Ascending aorta (tissue), 2 donors: ENCODE results near the gene RBM4B. TPM values are rescaled to one million over a fixed set of nuclear protein-coding genes. Genes with fewer than 3 reads are reported as not detected.

Experiments
- DNase-seq, 2 donors: peaks; one replicate each; pipeline ENCODE4 v3.0.0-alpha.2; 2019; ENCODE audit warnings: low spot score in 2 of 2
- H3K27ac ChIP-seq, 2 donors: fragments of 200-600 bp; sonication (generic); one replicate each; pipeline ENCODE4 v1.5.1; 2016 to 2017; ENCODE audit warnings: mild to moderate bottlenecking in 1 of 2
- H3K27me3 ChIP-seq: fragments of 200-600 bp; sonication (generic); one replicate; pipeline ENCODE4 v1.5.1; 2017
- H3K36me3 ChIP-seq, 2 donors: fragments of 200-600 bp; sonication (generic); one replicate each; pipeline ENCODE4 v1.5.1; 2016
- H3K4me1 ChIP-seq, 2 donors: fragments of 200-600 bp; sonication (generic); one replicate each; pipeline ENCODE4 v1.5.1; 2016 to 2017; ENCODE audit warnings: mild to moderate bottlenecking in 1 of 2
- H3K4me3 ChIP-seq, 2 donors: fragments of 200-600 bp; sonication (generic); one replicate each; pipeline ENCODE4 v1.5.1; 2016 to 2017; ENCODE audit warnings: mild to moderate bottlenecking in 1 of 2
- H3K9me3 ChIP-seq, 2 donors: fragments of 200-600 bp; sonication (generic); one replicate each; pipeline ENCODE4 v1.5.1; 2016
- CTCF ChIP-seq, 3 experiments: fragments of 200-600 bp in 2 of 3; fragments of 450-650 bp in 1 of 3; sonication (generic) in 2 of 3; IDR thresholded peaks; one replicate each; pipeline ENCODE4 v1.5.1; 2016 to 2019; ENCODE audit warnings: antibody characterized with exemption in 3 of 3, mild to moderate bottlenecking in 1 of 3, moderate library complexity in 1 of 3
- intact Hi-C: fragments of 100-400 bp; cut with DNase I; formaldehyde crosslinking; loops from one replicate; pipeline ENCODE4 v1.15.1; 2023
- total RNA-seq: library from RNA; depleted of rRNA; stranded (reverse); fragments of >200 nt; gene quantifications from one replicate; pipeline ENCODE4 v1.1.0, GENCODE V29; 2016

Gene RBM4B
- total RNA-seq, 1 donor from 2014 or later: 87.0 TPM

GRCh38 chr11:66629356-66629755 lies 48.3 kb downstream of the RBM4B start:
- Histone ChIP-seq H3K27ac (no peak overlapping the region), H3K4me1 (peaks cover 0 to 3% of the 10 kb centered on the region in 2 donors)
- intact Hi-C loops: no loop called here

GRCh38 chr11:66628061-66628603 lies 49.6 kb downstream of the RBM4B start:
- H3K27me3 ChIP-seq: no peaks in the 10 kb centered on the region
- no peak overlapping the region for H3K4me3 ChIP-seq
- H3K4me1 ChIP-seq: peaks cover 0 to 9% of the 10 kb centered on the region in 2 donors
- no peak overlapping the region for H3K27ac ChIP-seq
- TF ChIP-seq CTCF (IDR thresholded peaks at IDR 0.05): no peak
- no peaks in the 10 kb centered on the region for H3K9me3 ChIP-seq
- peaks cover 44 to 61% of the 10 kb centered on the region in 2 donors for H3K36me3 ChIP-seq
- intact Hi-C loops: no loop called here
- DNase-seq: no peak

More at GRCh38 chr11:66629356-66629755, 48.3 kb downstream of the RBM4B start:
- DNase-seq: no peak
- no peak for TF ChIP-seq CTCF (IDR thresholded peaks at IDR 0.05)
- Histone ChIP-seq H3K9me3 (no peaks in the 10 kb centered on the region), H3K36me3 (peaks cover 36 to 62% of the 10 kb centered on the region in 2 donors), H3K4me3 (no peak overlapping the region), H3K27me3 (no peaks in the 10 kb centered on the region)

GRCh38 chr11:66626926-66627325 lies 50.8 kb downstream of the RBM4B start:
- Histone ChIP-seq H3K27ac (no peak overlapping the region), H3K27me3 (no peaks in the 10 kb centered on the region), H3K4me3 (no peak overlapping the region), H3K9me3 (no peaks in the 10 kb centered on the region), H3K36me3 (peaks cover 44 to 61% of the 10 kb centered on the region in 2 donors), H3K4me1 (peaks cover 0 to 20% of the 10 kb centered on the region in 2 donors)
- TF ChIP-seq CTCF (IDR thresholded peaks at IDR 0.05): no peak
- intact Hi-C loops: no loop called here
- DNase-seq: no peak

- no peak overlapping the region for H3K4me3 ChIP-seq
- H3K27me3 ChIP-seq: no peaks in the 10 kb centered on the region
- H3K36me3 ChIP-seq: peaks cover 44 to 61% of the 10 kb centered on the region in 2 donors
- H3K27ac ChIP-seq: no peak overlapping the region
- H3K4me1 ChIP-seq: peaks cover 0 to 24% of the 10 kb centered on the region in 2 donors
- no peak for DNase-seq
- intact Hi-C loops: no loop called here
- no peaks in the 10 kb centered on the region for H3K9me3 ChIP-seq
- no peak for TF ChIP-seq CTCF (IDR thresholded peaks at IDR 0.05)
Measured at GRCh38 chr11:66626382-66626781, 51.3 kb downstream of the RBM4B start.

- no peak for TF ChIP-seq CTCF (IDR thresholded peaks at IDR 0.05)
- H3K4me1 ChIP-seq: peaks cover 0 to 30% of the 10 kb centered on the region in 2 donors
Measured at GRCh38 chr11:66625752-66626149, 51.9 kb downstream of the RBM4B start.

More at GRCh38 chr11:66625752-66626149, 51.9 kb downstream of the RBM4B start:
- DNase-seq: no peak
- no peaks in the 10 kb centered on the region for H3K9me3 ChIP-seq
- H3K4me3 ChIP-seq: no peak overlapping the region
- intact Hi-C loops: no loop called here
- H3K27ac ChIP-seq: no peak overlapping the region
- H3K36me3 ChIP-seq: peaks cover 44 to 61% of the 10 kb centered on the region in 2 donors
- no peaks in the 10 kb centered on the region for H3K27me3 ChIP-seq
